ENCODE data around the gene PADI3. TPM values are rescaled to one million over a fixed set of nuclear protein-coding genes. Genes with fewer than 3 reads are reported as not detected.

PADI3 gene
- total and polyA plus RNA-seq, 2 of the 8 experiments (the other 6 are each of a cell fraction or from before 2014, with no cell fraction given), result 0.37 to 0.94 TPM

DNA sequence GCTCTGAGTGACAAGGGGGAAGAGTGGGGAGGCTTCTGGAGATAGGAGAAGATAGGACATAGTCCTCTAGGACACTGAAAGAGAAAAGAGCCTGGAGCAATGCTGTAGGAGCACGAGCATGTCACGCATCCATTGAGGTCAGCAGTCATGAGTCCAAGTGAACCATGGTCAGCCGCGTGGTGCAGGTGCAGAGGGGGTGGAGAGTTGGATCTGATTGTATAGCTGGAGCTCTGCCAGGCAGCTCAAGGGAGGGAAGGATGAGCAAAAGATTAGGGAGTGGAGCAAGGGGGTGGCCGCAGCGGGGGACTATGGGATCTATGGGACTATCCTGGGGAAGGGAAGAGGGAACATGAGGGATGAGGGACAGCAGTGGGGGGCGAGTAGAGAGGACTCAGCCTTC is 30.0 kb upstream of the PADI3 start:
- Histone ChIP-seq H2AK5ac (ENCODE audit: low read depth, low read length) (no peak overlapping the region), H3K27me3 (replicated peaks in 1 of 4; ENCODE audit: control insufficient read depth in 3 of 4, extremely low read depth in 1 of 4, insufficient read depth in 3 of 4, low read length in 3 of 4) (peaks cover 0 to under 1% (median 0%) of the 10 kb centered on the region in 4 experiments; a peak in 1 of 7 replicates), H4K20me1 (replicated peaks in 1 of 2; ENCODE audit: control insufficient read depth in 1 of 2, insufficient read depth in 2 of 2, low read length in 2 of 2) (no peaks in the 10 kb centered on the region), H3K56ac (replicated peaks; ENCODE audit: insufficient read length, low read depth, low read length) (no peak overlapping the region), H3K14ac (ENCODE audit: insufficient read length) (no peak overlapping the region), H3K4ac (replicated peaks; ENCODE audit: insufficient read length, low read depth, low read length) (no peak overlapping the region), H3K23me2 (ENCODE audit: low read depth, low read length) (no peaks in the 10 kb centered on the region), H3K4me1 (replicated peaks in 1 of 4; ENCODE audit: control insufficient read depth in 3 of 4, insufficient read depth in 4 of 4, low read length in 3 of 4) (peaks cover 0 to 7% (median 2%) of the 10 kb centered on the region in 4 experiments; a peak in 5 of 7 replicates), H3K23ac (ENCODE audit: insufficient read length) (no peak overlapping the region), H3K79me2 (ENCODE audit: control insufficient read depth in 1 of 2, insufficient read depth in 2 of 2, low read length in 2 of 2) (no peaks in the 10 kb centered on the region), H4K8ac (ENCODE audit: extremely low read depth, insufficient read depth, low read length) (no peak overlapping the region), H3K4me2 (ENCODE audit: insufficient read depth in 1 of 2, low read depth in 2 of 2, low read length in 2 of 2) (no peak overlapping the region), H2BK120ac (replicated peaks; ENCODE audit: low read depth, low read length) (no peak overlapping the region), H3K27ac (ENCODE audit: low read depth, low read length) (no peak overlapping the region), H3K79me1 (ENCODE audit: low read depth, low read length) (no peaks in the 10 kb centered on the region), H3K9me3 (ENCODE audit: insufficient read depth in 2 of 2, low read depth in 1 of 2, low read length in 1 of 2) (no peaks in the 10 kb centered on the region), H2BK5ac (ENCODE audit: low read depth, low read length) (no peak overlapping the region), H4K5ac (ENCODE audit: insufficient read length, low read depth, low read length) (no peak overlapping the region), H3K18ac (ENCODE audit: extremely low read depth, low read length) (no peak overlapping the region), H2BK12ac (ENCODE audit: low read depth, low read length) (no peak overlapping the region), H2AFZ (ENCODE audit: low read length) (no peak overlapping the region), H3K9ac (replicated peaks in 1 of 4; ENCODE audit: extremely low read depth in 1 of 4, low read depth in 3 of 4, low read length in 3 of 4) (no peak overlapping the region), H3K4me3 (ENCODE audit: extremely low read depth in 1 of 4, insufficient read depth in 2 of 4, low read depth in 3 of 4, low read length in 4 of 4) (no peak overlapping the region), H2BK15ac (ENCODE audit: low read length) (no peak overlapping the region), H2BK20ac (ENCODE audit: low read length) (no peak overlapping the region), H4K91ac (replicated peaks; ENCODE audit: insufficient read length, low read length) (no peak overlapping the region), H3K36me3 (ENCODE audit: control insufficient read depth in 2 of 4, insufficient read depth in 4 of 4, low read length in 3 of 4) (no peaks in the 10 kb centered on the region)
- POLR2A ChIA-PET (ENCODE audit: partially characterized antibody), result no interaction called here
- FAIRE-seq, result no peak
- CTCF ChIA-PET (ENCODE audit: partially characterized antibody), result interaction anchor here (1.0 to 1.2 kb wide), 2 partner anchors 18 to 159 kb away, joined by 3 to 6 read pairs; no protein-coding TSS in a partner anchor
- WGBS, 2 experiments (ENCODE audit: extremely low coverage in 1 of 2, insufficient coverage in 1 of 2, insufficient read length in 1 of 2, insufficient replicate concordance in 2 of 2, low coverage in 1 of 2, low lambda C conversion rate in 2 of 2, missing lambda C conversion rate in 1 of 2), result 72% methylated on average over 6 of the region's 7 CpGs; no CpG with 5 or more reads in 1 of the 2 experiments
- no peak for TF ChIP-seq RNF2 (IDR thresholded peaks at IDR 0.05; ENCODE audit: borderline replicate concordance, low read depth, low read length, missing control alignments, poor library complexity, severe bottlenecking)
- no peak for TF ChIP-seq EGR1 (IDR thresholded peaks at IDR 0.05; ENCODE audit: borderline replicate concordance, low read depth, low read length)
- TF ChIP-seq HDAC6 (IDR thresholded peaks at IDR 0.05; ENCODE audit: low read depth, low read length), result no peak
- TF ChIP-seq SRF (IDR thresholded peaks at IDR 0.05; ENCODE audit: low read depth, low read length), result no peak
- TF ChIP-seq GTF2F1 (IDR thresholded peaks at IDR 0.05; ENCODE audit: borderline replicate concordance, low read depth, low read length), result no peak
- no peak for TF ChIP-seq RBBP5 (IDR thresholded peaks at IDR 0.05; ENCODE audit: borderline replicate concordance, low read depth, low read length)
- TF ChIP-seq POU5F1 (IDR thresholded peaks at IDR 0.05; ENCODE audit: low read depth, low read length), result no peak
- DNase-seq (ENCODE audit: low read depth in 1 of 2, low spot score in 2 of 2), result no peak

All from H1 (cell line).